Erythroblast (primary cell): Measurements from ENCODE around the gene FBXL19.

ENCODE experiments used
- GATA1 ChIP-seq: IDR thresholded peaks from 2 replicates; pipeline ENCODE4 v1.6.1; 2011; ENCODE audit warnings: low read depth, mild to moderate bottlenecking, control low read depth, low read length, moderate library complexity
- POLR2A ChIP-seq: IDR thresholded peaks from 2 replicates; pipeline ENCODE4 v1.6.1; 2011; ENCODE audit warnings: mild to moderate bottlenecking, low read length

DNA sequence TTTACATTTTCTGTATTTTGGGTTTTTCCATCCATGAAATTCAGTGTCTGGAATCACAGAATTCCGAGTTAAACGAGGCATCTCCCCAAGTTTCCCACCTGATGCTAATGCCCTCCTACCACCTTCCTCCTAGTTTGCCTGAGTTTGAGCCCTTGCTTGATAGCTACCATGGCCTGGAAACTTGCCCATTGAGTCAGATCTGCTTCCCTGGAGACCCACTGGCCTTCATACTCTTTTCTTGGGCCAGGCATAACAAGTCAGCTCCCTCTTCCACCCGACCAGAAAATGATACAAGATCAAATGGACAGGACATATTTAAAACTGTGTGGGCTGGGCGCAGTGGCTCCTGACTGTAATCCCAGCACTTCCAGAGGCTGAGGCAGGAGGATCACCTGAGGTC, 44.4 kb downstream of the FBXL19 start:
- TF ChIP-seq POLR2A (no peak), GATA1 (no peak)
